Tibial nerve (tissue), 4 donors: ENCODE data around the gene HACL1. TPM values are rescaled to one million over a fixed set of nuclear protein-coding genes. Genes with fewer than 3 reads are reported as not detected.

ENCODE experiments used
- DNase-seq, 2 donors: peaks; one replicate each; pipeline ENCODE4 v3.0.0-alpha.2; 2019; ENCODE audit warnings: low spot score in 2 of 2
- H3K27ac ChIP-seq, 4 donors: fragments of 200-600 bp; sonication (generic) in 3 of 4; one replicate each; pipeline ENCODE4 v1.5.1; 2017 to 2019; ENCODE audit warnings: mild to moderate bottlenecking in 1 of 4
- H3K27me3 ChIP-seq, 2 donors: fragments of 200-600 bp; sonication (generic) in 1 of 2; one replicate each; pipeline versions ENCODE4 v1.5.1 to v1.6.0; 2017 to 2019
- H3K36me3 ChIP-seq, 3 donors: fragments of 200-600 bp; sonication (generic); one replicate each; pipeline ENCODE4 v1.5.1; 2018 to 2019
- H3K4me1 ChIP-seq, 4 donors: fragments of 200-600 bp; sonication (generic) in 3 of 4; one replicate each; pipeline ENCODE4 v1.5.1; 2017 to 2019
- H3K4me3 ChIP-seq, 4 donors: fragments of 200-600 bp; sonication (generic) in 3 of 4; one replicate each; pipeline ENCODE4 v1.5.1; 2017 to 2019; ENCODE audit warnings: mild to moderate bottlenecking in 1 of 4, moderate library complexity in 1 of 4
- H3K9me3 ChIP-seq, 4 donors: fragments of 200-600 bp; sonication (generic) in 3 of 4; one replicate each; pipeline ENCODE4 v1.5.1; 2017 to 2019
- EP300 ChIP-seq, 2 donors: sonication (generic); formaldehyde crosslinking; IDR thresholded peaks; one replicate each; pipeline ENCODE4 v1.6.1; 2017; ENCODE audit warnings: antibody characterized with exemption in 2 of 2, mild to moderate bottlenecking in 1 of 2
- POLR2A ChIP-seq, 2 donors: fragments of 450-650 bp; IDR thresholded peaks; one replicate each; pipeline ENCODE4 v1.6.1; 2017; ENCODE audit warnings: antibody characterized with exemption in 2 of 2, mild to moderate bottlenecking in 2 of 2, moderate library complexity in 2 of 2
- WGBS, 2 donors: methylation state at CpG; one replicate each; pipeline ENCODE4 v1.1.5; 2018; 5-methylcytosine and 5-hydroxymethylcytosine counted together
- total RNA-seq, 4 donors: library from RNA; depleted of rRNA; stranded (reverse); fragments of >200 nt; gene quantifications; one replicate each; pipeline ENCODE4 v1.1.0, GENCODE V29; 2016
- TF ChIP-seq, protein P1 (sequence below), 5 experiments: fragments of 200-600 bp in 3 of 5; fragments of 450-650 bp in 2 of 5; sonication (generic) in 3 of 5; IDR thresholded peaks; one replicate each; pipeline ENCODE4 v1.5.1; 2016 to 2019; ENCODE audit warnings: antibody characterized with exemption in 5 of 5, mild to moderate bottlenecking in 3 of 5, moderate library complexity in 2 of 5

HACL1 gene
- 10 to 100 TPM; 19.0 to 33.3 (median 24.2) TPM for total RNA-seq

DNA sequence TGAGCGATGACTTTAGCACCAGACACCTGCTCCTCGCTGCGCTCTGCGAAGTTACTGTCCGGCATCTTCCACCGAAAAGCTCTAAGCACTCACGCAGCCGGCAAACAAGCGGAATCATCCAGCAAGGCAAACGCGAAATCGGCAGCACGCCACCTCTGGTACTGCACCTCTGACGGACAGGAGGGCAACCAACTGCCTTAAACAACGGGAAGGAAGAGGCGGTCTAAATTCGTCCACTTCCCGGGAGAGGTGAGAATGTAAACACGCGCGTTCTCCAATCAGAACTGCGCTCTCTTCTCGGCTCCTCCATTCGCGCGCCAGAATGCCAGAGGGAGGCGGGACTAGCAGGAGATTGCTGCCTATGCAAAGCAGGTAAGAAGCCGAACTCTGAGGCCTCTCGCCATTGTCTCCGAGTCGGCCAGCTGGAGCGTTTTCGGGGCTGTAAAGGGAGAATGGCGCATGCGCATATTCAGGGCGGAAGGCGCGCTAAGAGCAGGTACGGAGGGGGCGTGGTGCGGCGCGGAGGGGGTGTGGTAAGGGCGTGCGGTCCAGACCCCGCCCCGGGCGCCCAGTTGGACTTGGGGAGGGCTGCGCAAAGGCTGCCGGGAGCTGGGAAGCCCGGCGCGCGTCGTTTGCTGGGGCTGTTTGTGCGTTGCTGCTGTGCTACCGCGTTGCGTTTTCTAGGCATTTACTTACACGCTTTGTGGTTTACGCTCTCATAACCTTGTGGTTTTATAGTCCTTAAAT lies at the start of gene HACL1, which contains the start of gene BTD:
Gene HACL1 (minus strand): TSS at position 171 of the 747 bp plus-strand sequence. CDS start 106 bp downstream, at position 65.
Gene BTD (plus strand): TSS at position 347 of the 747 bp plus-strand sequence. CDS start 33,695 bp downstream, outside the sequence.
- Histone ChIP-seq H3K4me3 (peak within 1 kb of the TSS; percentile 62 to 95 (median 79)), H3K9me3 (no peaks in the 10 kb centered on the region), H3K27ac (peak within 1 kb of the TSS; percentile 73 to 95 (median 87)), H3K36me3 (peaks cover 0 to 28% (median 6%) of the 10 kb centered on the region in 3 donors), H3K27me3 (no peaks in the 10 kb centered on the region), H3K4me1 (peaks cover 5 to 34% (median 11%) of the 10 kb centered on the region in 4 donors)
- 0 to 1% methylated on average over 61 of the region's 61 CpGs for WGBS, 2 donors
- DNase-seq, result peak; percentile 89 to 96
- TF ChIP-seq, protein P1, sequence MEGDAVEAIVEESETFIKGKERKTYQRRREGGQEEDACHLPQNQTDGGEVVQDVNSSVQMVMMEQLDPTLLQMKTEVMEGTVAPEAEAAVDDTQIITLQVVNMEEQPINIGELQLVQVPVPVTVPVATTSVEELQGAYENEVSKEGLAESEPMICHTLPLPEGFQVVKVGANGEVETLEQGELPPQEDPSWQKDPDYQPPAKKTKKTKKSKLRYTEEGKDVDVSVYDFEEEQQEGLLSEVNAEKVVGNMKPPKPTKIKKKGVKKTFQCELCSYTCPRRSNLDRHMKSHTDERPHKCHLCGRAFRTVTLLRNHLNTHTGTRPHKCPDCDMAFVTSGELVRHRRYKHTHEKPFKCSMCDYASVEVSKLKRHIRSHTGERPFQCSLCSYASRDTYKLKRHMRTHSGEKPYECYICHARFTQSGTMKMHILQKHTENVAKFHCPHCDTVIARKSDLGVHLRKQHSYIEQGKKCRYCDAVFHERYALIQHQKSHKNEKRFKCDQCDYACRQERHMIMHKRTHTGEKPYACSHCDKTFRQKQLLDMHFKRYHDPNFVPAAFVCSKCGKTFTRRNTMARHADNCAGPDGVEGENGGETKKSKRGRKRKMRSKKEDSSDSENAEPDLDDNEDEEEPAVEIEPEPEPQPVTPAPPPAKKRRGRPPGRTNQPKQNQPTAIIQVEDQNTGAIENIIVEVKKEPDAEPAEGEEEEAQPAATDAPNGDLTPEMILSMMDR (IDR thresholded peaks at IDR 0.05), result peak in 4 of 5 experiments; percentile 11 to 59 (median 40)
- peak; percentile 73 to 91 for TF ChIP-seq EP300 (IDR thresholded peaks at IDR 0.05)
- TF ChIP-seq POLR2A (IDR thresholded peaks at IDR 0.05), result peak; percentile 51 to 73

DNA sequence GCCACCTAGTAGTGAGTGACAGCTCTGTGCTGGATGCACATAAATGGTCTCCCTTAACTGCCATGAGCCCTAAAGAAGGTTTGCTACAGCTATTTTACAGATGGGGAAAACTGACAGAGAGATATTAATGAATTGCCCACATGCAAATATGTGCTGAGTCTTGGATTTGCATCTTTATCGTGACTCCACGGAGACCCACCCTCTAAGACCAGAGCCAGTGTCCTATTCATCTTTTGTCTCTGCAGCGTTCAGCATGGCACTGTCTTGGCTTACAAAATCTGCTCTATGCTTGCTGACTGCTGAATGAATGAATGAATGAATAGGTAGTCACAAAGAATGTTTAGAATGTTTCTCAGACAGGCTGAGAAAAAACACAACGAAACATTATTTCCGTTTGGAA lies 48.5 kb upstream of the HACL1 start:
- Histone ChIP-seq H3K27ac (peak overlapping the region in 1 of 4 donors; percentile 1), H3K4me1 (peaks cover 0 to 30% (median 25%) of the 10 kb centered on the region in 4 donors), H3K36me3 (peaks cover 0 to 6% (median 0%) of the 10 kb centered on the region in 3 donors), H3K4me3 (no peak overlapping the region), H3K9me3 (no peaks in the 10 kb centered on the region), H3K27me3 (no peaks in the 10 kb centered on the region)
- DNase-seq, result no peak
- TF ChIP-seq EP300 (IDR thresholded peaks at IDR 0.05) (no peak), POLR2A (IDR thresholded peaks at IDR 0.05) (no peak)
- TF ChIP-seq, protein P1 (IDR thresholded peaks at IDR 0.05), result no peak
- WGBS, 2 donors, result 49 to 58% methylated on average over 5 of the region's 5 CpGs

DNA sequence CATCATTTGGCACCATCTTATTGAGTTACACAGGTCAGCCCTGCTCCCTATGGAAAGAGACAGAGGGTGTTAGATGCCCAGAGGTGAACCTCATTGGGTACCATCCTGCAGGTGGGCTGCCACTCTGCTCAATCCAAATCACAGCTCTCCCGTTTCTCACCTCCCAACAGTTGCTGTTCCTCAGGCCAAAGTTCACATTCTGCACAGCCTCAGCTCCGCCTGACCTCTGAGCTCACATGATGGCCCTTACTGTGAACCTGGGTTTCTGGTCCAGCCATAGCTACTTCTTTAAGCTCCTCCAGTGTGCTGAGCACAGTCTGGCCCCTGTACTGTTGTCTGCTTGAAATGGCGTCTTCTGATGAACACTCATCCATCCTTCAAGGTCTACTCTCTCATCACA lies 48.0 kb upstream of the HACL1 start:
- Histone ChIP-seq H3K27ac (peak overlapping the region in 1 of 4 donors; percentile 1), H3K4me1 (peaks cover 0 to 30% (median 25%) of the 10 kb centered on the region in 4 donors), H3K36me3 (peaks cover 0 to 11% (median 0%) of the 10 kb centered on the region in 3 donors), H3K4me3 (no peak overlapping the region), H3K9me3 (no peaks in the 10 kb centered on the region), H3K27me3 (no peaks in the 10 kb centered on the region)
- DNase-seq, result no peak
- TF ChIP-seq POLR2A (IDR thresholded peaks at IDR 0.05), result no peak
- no peak for TF ChIP-seq EP300 (IDR thresholded peaks at IDR 0.05)
- TF ChIP-seq, protein P1 (IDR thresholded peaks at IDR 0.05), result no peak
- WGBS, 2 donors, result 96 to 98% methylated on average over 3 of the region's 3 CpGs

DNA sequence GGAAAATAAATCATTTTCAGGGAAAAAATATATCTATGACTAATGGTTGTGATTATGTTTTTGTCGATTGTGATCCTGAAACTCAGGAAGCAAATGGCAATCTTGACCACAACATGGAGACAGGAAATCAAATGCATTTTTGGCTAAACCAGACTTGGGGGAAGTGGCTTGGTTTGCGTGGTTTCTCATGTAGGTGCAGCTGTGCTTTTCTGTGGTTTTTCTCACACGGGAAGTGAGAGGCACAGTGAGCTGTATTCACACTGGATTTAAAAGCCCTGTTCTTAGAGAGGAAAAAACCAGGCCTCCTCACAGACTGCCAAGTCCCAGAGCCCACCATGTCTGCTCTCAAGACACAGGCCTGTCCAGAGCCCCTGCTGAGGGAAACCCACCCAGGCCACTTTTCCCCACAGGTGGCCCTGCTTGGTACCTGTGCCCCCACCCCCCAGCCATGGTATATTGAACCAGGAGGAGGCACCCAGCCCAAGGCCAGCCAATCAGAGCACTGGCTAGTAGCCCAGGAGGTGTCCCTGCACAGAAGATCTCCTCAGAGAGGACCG lies 46.3 kb upstream of the HACL1 start:
- WGBS, 2 donors, result 31 to 41% methylated on average over 4 of the region's 4 CpGs
- H3K4me3 ChIP-seq, result no peak overlapping the region

More for the DNA sequence above, 46.3 kb upstream of the HACL1 start:
- Histone ChIP-seq H3K27ac (peak overlapping the region in 3 of 4 donors; percentile 40 to 80 (median 79)), H3K27me3 (no peaks in the 10 kb centered on the region), H3K4me1 (peaks cover 0 to 30% (median 25%) of the 10 kb centered on the region in 4 donors), H3K9me3 (no peaks in the 10 kb centered on the region), H3K36me3 (peaks cover 0 to 23% (median 0%) of the 10 kb centered on the region in 3 donors)
- TF ChIP-seq, protein P1 (IDR thresholded peaks at IDR 0.05), result no peak
- TF ChIP-seq EP300 (IDR thresholded peaks at IDR 0.05) (no peak), POLR2A (IDR thresholded peaks at IDR 0.05) (no peak)
- DNase-seq, result no peak
